GM21515 (cell line): ENCODE data around the gene TSHZ2.

Source experiments
- ATAC-seq: cut with Tn5 transposase; IDR thresholded peaks from one replicate; pipeline ENCODE4 v1.9.1; 2021; ENCODE audit not compliant: unreplicated experiment

Gene TSHZ2

DNA sequence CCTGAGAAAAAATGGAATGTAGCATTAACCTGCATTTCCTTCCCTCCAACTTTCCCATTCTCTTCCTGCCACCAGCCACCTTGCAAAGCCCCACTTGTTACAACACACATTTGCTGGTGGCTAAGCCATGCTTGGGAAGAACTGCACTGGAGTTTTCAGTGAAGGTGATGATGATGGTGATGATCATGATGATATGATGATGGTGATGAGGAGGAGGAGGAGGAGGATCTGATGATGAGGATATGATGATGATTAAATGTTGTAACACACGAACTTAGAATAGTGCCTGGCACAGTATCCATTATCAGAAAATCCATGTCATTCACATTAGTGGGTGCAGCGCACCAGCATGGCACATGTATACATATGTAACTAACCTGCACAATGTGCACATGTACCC is 297.2 kb downstream of the TSHZ2 start:
- ATAC-seq = no peak

DNA sequence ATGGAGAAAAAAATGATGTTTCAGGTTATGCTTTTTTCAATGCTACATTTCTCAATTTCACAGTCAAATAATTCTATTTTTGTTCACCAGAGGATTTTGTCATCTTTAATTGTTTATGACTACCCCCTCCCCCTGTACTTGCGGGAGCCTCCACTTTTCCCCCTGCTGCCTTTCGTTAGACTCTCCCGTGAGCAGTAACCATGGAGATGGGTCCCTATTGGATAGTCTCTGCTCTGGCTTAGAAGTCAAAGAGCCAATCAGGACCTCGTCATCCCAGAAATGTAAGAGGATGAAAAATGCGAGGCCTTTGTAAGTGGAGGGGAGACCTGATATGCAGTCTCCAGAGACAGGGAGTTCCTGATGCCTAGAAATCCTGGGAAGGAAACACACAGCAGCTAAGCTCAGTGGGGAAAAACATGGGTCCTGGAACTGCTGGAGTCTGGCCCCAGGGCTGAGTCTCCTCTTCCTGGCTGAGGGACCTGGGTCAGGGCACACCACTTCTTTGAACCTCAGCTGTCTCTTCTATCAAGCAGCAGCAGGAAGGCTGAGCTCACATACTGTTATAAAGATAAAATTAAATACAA is 298.7 kb downstream of the TSHZ2 start:
- ATAC-seq = no peak

- ATAC-seq = no peak
Observed at GRCh38 chr20:53274365-53274764, 302.2 kb downstream of the TSHZ2 start.

DNA sequence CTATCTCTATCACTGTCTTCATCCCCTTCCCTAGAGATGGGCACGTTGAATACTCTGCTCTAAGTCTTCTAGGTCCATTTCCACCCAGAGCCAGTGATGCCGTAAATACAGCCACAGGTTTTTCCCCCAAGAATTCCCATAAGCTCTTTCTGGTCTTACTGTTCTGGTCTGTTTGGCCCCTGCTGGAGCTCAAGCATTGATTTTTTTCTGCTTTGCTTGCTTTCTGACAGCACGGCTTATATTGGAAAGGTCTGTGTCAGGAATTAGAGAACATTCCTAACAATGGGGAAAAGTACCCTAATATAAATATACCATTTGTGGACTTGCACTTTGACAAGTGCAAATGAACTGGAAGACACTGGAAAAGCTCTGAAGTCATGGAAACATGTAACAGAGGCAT is 302.6 kb downstream of the TSHZ2 start:
- ATAC-seq = no peak

GRCh38 chr20:53276143-53276542 is 304.0 kb downstream of the TSHZ2 start:
- no peak for ATAC-seq

DNA sequence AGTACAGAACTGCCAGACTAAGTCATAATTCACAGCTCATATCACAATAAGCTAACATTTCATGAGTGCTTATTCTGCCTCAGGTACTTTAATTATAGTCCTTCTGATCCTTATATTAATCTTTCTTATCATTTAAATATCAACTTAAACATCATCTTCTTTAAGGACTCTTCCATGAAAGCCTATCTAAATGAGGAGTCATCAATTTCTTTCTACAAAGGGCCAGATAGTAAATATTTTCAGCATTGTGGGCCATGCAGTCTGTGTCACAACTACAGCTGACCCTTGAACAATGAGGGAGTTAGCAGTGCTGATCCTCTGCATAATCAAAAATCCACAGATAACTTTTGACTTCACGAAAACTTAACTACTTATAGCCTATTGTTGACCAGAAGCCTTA is 306.4 kb downstream of the TSHZ2 start:
- ATAC-seq = no peak

DNA sequence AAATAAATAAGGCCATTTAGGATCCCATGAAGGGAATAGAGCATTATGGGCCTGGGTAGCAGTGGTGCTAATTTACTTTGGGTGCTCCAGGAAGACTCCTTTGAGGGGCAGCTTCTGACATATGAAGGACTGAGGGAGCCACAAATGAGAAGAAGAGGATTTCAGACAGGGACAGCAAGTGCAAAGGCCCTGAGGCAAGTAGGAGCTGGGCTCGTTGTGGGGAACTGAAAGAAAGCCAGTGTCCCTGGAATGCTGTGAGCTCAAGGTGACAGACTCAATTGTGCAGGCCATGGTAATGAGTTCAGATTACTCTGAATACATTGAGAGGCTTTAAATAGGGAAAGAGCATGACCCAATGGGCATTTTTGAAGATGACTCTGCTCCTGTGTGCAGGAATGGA is 307.6 kb downstream of the TSHZ2 start:
- ATAC-seq = no peak

DNA sequence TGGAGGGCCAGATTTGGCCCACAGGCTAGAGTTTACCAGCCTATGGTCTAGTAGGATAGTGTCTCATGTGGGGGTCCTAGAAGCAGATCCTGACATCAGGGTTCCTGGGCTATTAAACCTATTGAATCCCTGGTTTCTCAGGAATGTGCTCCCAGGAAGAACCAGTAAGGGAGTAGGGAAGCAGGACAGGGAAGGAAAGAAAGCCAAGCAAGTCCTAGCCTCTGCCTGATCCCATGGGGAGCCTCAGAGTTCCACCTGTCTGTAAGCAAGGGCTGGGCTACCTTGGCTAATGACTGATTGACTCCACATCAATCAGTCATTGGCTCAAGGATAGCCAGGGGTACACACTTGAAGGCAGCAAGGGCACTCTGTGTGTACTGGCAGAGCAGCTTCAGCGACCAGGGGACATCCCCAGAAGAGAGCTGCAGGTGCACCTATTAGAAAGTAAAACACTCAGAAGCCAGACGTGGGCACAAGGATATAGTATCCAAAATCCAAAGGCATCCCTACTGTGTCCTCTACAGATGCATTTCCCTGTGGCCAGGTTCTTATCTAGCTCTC is 309.5 kb downstream of the TSHZ2 start:
- ATAC-seq = no peak

GRCh38 chr20:53282217-53282955 is 310.2 kb downstream of the TSHZ2 start:
- no peak for ATAC-seq

DNA sequence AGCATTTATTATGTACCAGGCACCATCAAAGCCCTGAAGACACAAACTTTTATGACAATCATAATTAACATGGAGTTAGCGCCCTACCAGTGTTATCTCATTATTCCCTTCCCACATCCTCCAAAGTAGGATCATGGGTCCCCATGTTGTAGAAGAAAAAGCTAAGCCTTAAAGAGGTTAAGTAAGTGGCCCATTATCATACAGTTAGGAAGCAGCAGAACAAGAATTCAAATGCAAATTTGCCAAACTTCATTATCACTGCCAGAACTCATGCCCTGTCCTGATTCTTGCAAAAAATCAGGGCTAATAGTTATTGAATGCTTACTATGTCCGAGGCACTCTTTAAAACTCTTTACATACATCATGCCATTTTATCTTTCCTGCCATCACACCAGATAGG is 310.9 kb downstream of the TSHZ2 start:
- no peak for ATAC-seq

GRCh38 chr20:53283597-53283996 is 311.4 kb downstream of the TSHZ2 start:
- no peak for ATAC-seq

DNA sequence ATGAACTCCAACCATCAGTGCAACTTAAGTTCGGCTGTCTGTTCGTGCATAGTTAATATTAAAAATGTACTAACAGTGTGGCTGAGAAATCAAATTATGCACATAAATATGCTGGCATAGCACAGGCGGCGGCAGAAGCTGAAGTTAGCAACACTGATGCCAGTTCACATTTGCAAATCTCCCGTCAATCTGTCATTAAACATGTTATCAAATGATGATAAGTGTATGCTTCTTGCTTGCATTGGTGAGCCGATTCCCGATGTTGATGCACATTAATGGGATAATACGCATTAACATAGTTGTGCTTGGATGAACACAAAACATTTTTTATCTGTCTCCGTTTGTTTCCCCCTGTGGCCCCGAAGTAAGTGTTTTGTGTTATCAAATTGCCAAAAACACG is 312.1 kb downstream of the TSHZ2 start:
- ATAC-seq = no peak

DNA sequence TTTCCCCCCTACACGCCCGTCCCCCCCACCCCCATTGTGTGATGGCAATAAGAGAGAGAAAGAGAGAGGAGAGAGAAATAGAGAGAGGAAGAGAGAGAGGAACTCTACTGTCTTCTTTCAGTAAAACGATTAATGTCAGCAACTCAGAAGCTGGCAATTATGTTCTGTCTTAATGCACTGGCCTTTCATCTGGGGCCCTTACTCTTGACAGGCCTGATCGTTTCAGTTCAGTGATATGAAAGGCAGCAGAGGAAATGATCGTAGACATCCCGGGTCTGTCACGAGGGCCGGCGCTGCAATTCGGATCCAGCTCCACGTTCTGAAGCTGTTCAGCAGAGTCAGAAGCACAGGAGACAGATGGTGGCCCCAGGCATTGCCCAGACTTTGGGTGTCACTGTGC is 312.5 kb downstream of the TSHZ2 start:
- no peak for ATAC-seq

DNA sequence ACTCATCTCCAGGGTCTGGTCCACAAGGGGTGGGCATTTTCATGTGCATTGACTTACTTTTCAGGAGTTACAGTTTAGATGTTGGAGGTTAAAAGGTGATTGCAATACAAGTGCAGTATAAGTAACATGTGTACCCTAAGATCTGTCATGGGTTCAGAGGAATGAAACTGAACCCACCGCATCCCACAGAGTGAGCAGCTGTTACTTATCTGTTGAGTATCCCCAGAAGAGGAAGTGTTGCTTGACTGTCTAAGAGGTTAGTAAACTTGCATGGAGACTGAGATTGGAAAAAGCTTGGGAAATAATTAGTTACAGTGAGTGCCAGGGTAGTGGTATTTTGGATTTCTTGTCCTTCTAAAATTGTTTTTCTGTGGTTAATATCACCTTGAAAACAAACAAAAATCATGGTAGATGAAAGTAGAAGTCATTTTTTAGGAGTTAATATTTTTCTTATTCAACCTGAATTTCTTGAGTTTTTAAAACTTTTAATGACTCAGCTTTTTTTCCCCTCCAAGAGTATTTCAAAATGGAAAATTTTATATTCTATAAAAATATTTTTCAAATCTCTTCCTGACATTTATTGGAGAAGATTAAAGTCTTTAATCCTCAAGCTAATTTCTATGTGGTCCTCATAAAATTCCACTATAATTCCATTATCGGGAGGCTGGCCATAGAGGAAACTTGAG is 315.3 kb downstream of the TSHZ2 start:
- ATAC-seq = no peak

DNA sequence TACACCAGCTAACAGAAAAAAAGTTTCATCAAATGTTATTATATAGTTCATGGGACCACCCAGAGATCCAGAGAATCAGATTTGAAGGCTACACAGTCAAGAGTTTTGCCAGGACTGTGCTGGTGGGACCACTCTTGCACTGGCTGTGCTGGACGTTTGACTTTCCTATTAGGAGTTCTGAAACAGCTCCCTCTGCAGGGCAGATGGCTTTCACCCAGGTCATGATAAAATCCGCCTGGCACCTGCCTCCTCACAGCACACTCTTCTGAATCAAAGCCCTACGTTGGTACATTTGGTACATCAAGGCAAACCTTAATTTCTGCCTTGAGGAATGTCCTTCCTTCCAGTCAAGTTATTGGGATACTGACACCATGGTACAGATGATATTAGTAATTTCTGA is 319.4 kb downstream of the TSHZ2 start:
- ATAC-seq = no peak

- ATAC-seq = no peak
Observed at GRCh38 chr20:53292347-53292746, 320.2 kb downstream of the TSHZ2 start.

- no peak for ATAC-seq
Observed at GRCh38 chr20:53294804-53295203, 322.6 kb downstream of the TSHZ2 start.

- no peak for ATAC-seq
Observed at GRCh38 chr20:53296025-53296424, 323.9 kb downstream of the TSHZ2 start.

- no peak for ATAC-seq
Observed at GRCh38 chr20:53296451-53297153, 324.4 kb downstream of the TSHZ2 start.

- no peak for ATAC-seq
Observed at GRCh38 chr20:53297154-53297529, 325.0 kb downstream of the TSHZ2 start.

- no peak for ATAC-seq
Observed at GRCh38 chr20:53298260-53298659, 326.1 kb downstream of the TSHZ2 start.

- no peak for ATAC-seq
Observed at GRCh38 chr20:53298911-53299310, 326.8 kb downstream of the TSHZ2 start.
